H1 (cell line): ENCODE data around the gene PLXNA4. TPM values are rescaled to one million over a fixed set of nuclear protein-coding genes. Genes with fewer than 3 reads are reported as not detected.

Source experiments
- CTCF ChIA-PET: fragments of 300-600 bp; sonication (Branson Sonifier 250); formaldehyde crosslinking; loops from one replicate; lab custom pipeline; 2021; ENCODE audit not compliant: partially characterized antibody; lab: Charles Lee
- POLR2A ChIA-PET: fragments of 300-600 bp; sonication (Branson Sonifier 250); formaldehyde crosslinking; loops from one replicate; lab custom pipeline; 2021; ENCODE audit warnings: inconsistent platforms; ENCODE audit not compliant: partially characterized antibody; lab: Charles Lee
- DNase-seq, 2 experiments: peaks; one replicate each; pipeline versions ENCODE4 v3.0.0 to v3.0.0-alpha.2; 2010 to 2022; ENCODE audit warnings: low spot score in 2 of 2, low read depth in 1 of 2, mixed read lengths in 1 of 2
- FAIRE-seq: peaks from 2 replicates; lab custom pipeline; 2011; peaks lifted over from hg19 to GRCh38; lab: Jason Lieb, UNC
- H2AFZ ChIP-seq: 2 replicates; pipeline ENCODE4 v1.8.1; 2012; ENCODE audit warnings: low read length, inconsistent platforms
- H2AK5ac ChIP-seq: 2 replicates; pipeline ENCODE4 v1.6.1; 2013; ENCODE audit warnings: low read depth, low read length
- H2BK120ac ChIP-seq: replicated peaks from 2 replicates; pipeline ENCODE3; 2013; ENCODE audit warnings: low read depth, low read length, inconsistent platforms
- H2BK12ac ChIP-seq: 2 replicates; pipeline ENCODE4 v1.6.1; 2013; ENCODE audit warnings: low read depth, low read length
- H2BK15ac ChIP-seq: 2 replicates; pipeline ENCODE4 v1.6.1; 2013; ENCODE audit warnings: low read length
- H2BK20ac ChIP-seq: 2 replicates; pipeline ENCODE4 v1.6.1; 2013; ENCODE audit warnings: low read length
- H2BK5ac ChIP-seq: 2 replicates; pipeline ENCODE4 v1.6.1; 2013; ENCODE audit warnings: low read depth, low read length
- H3K14ac ChIP-seq: 2 replicates; pipeline ENCODE4 v1.6.1; 2013; ENCODE audit warnings: inconsistent platforms; ENCODE audit not compliant: insufficient read length
- H3K18ac ChIP-seq: 2 replicates; pipeline ENCODE4 v1.6.1; 2013; ENCODE audit warnings: low read length; ENCODE audit errors: extremely low read depth
- H3K23ac ChIP-seq: 2 replicates; pipeline ENCODE4 v1.6.1; 2013; ENCODE audit warnings: inconsistent platforms; ENCODE audit not compliant: insufficient read length
- H3K23me2 ChIP-seq: 2 replicates; pipeline ENCODE4 v1.6.1; 2013; ENCODE audit warnings: low read depth, low read length
- H3K27ac ChIP-seq: 2 replicates; pipeline ENCODE4 v1.6.1; 2011; ENCODE audit warnings: low read depth, low read length, inconsistent platforms
- H3K27me3 ChIP-seq, 4 experiments: replicated peaks in 1 of 4; 1 replicate in 1 of 4; 2 replicates in 3 of 4; pipeline versions ENCODE4 v1.6.1 to v1.8.1; 2011 to 2013; ENCODE audit warnings: low read length in 3 of 4, mild to moderate bottlenecking in 3 of 4, inconsistent platforms in 2 of 4, mixed read lengths in 2 of 4, moderate library complexity in 1 of 4; ENCODE audit not compliant: control insufficient read depth in 3 of 4, insufficient read depth in 3 of 4; ENCODE audit errors: extremely low read depth in 1 of 4
- H3K36me3 ChIP-seq, 4 experiments: 2 replicates each; pipeline versions ENCODE4 v1.6.1 to v1.8.1; 2011 to 2013; ENCODE audit warnings: mild to moderate bottlenecking in 4 of 4, low read length in 3 of 4, moderate library complexity in 2 of 4, control low read depth in 1 of 4, inconsistent platforms in 1 of 4; ENCODE audit not compliant: insufficient read depth in 4 of 4, control insufficient read depth in 2 of 4
- H3K4ac ChIP-seq: replicated peaks from 2 replicates; pipeline ENCODE3; 2013; ENCODE audit warnings: low read length, low read depth, mixed read lengths, inconsistent platforms; ENCODE audit not compliant: insufficient read length
- H3K4me1 ChIP-seq, 4 experiments: replicated peaks in 1 of 4; 1 replicate in 1 of 4; 2 replicates in 3 of 4; pipeline versions ENCODE4 v1.6.1 to v1.8.1; 2011 to 2013; ENCODE audit warnings: low read length in 3 of 4, inconsistent platforms in 2 of 4, mixed read lengths in 1 of 4; ENCODE audit not compliant: insufficient read depth in 4 of 4, control insufficient read depth in 3 of 4
- H3K4me2 ChIP-seq, 2 experiments: 2 replicates each; pipeline versions ENCODE4 v1.6.1 to v1.8.1; 2011 to 2013; ENCODE audit warnings: low read depth in 2 of 2, low read length in 2 of 2, control low read depth in 1 of 2, inconsistent platforms in 1 of 2, mild to moderate bottlenecking in 1 of 2; ENCODE audit not compliant: insufficient read depth in 1 of 2
- H3K4me3 ChIP-seq, 4 experiments: fragments of 200-600, 300-600 bp in 1 of 4; sonication (generic), shearing (Covaris generic), sonication (Bioruptor Twin) in 1 of 4; 2 replicates each; pipeline versions ENCODE4 v1.5.1 to v1.8.1; 2011 to 2016; ENCODE audit warnings: low read length in 4 of 4, low read depth in 3 of 4, control low read depth in 2 of 4, inconsistent platforms in 2 of 4, mild to moderate bottlenecking in 2 of 4, mixed read lengths in 1 of 4, moderate library complexity in 1 of 4; ENCODE audit not compliant: insufficient read depth in 2 of 4; ENCODE audit errors: extremely low read depth in 1 of 4
- H3K56ac ChIP-seq: replicated peaks from 2 replicates; pipeline ENCODE3; 2013; ENCODE audit warnings: low read depth, mild to moderate bottlenecking, mixed read lengths, low read length, inconsistent platforms; ENCODE audit not compliant: insufficient read length
- H3K79me1 ChIP-seq: 2 replicates; pipeline ENCODE4 v1.6.1; 2013; ENCODE audit warnings: low read depth, low read length, control low read depth
- H3K79me2 ChIP-seq, 2 experiments: 2 replicates each; pipeline versions ENCODE4 v1.6.1 to v1.8.1; 2012 to 2013; ENCODE audit warnings: low read length in 2 of 2, mild to moderate bottlenecking in 2 of 2, inconsistent platforms in 1 of 2; ENCODE audit not compliant: insufficient read depth in 2 of 2, control insufficient read depth in 1 of 2
- H3K9ac ChIP-seq, 4 experiments: replicated peaks in 1 of 4; 1 replicate in 1 of 4; 2 replicates in 3 of 4; pipeline versions ENCODE4 v1.6.1 to v1.8.1; 2011 to 2013; ENCODE audit warnings: low read depth in 3 of 4, low read length in 3 of 4, control low read depth in 2 of 4, mild to moderate bottlenecking in 2 of 4, moderate library complexity in 2 of 4, inconsistent platforms in 1 of 4; ENCODE audit errors: extremely low read depth in 1 of 4
- H3K9me3 ChIP-seq, 2 experiments: 2 replicates each; pipeline versions ENCODE4 v1.6.1 to v1.8.1; 2012 to 2013; ENCODE audit warnings: mild to moderate bottlenecking in 2 of 2, moderate library complexity in 2 of 2, control low read depth in 1 of 2, inconsistent platforms in 1 of 2, low read depth in 1 of 2, low read length in 1 of 2, mixed read lengths in 1 of 2; ENCODE audit not compliant: insufficient read depth in 2 of 2
- H4K20me1 ChIP-seq, 2 experiments: replicated peaks in 1 of 2; 2 replicates each; pipeline versions ENCODE3 to v1.8.1; 2011 to 2013; ENCODE audit warnings: inconsistent platforms in 2 of 2, low read length in 2 of 2, mild to moderate bottlenecking in 1 of 2; ENCODE audit not compliant: insufficient read depth in 2 of 2, control insufficient read depth in 1 of 2
- H4K5ac ChIP-seq: 2 replicates; pipeline ENCODE4 v1.6.1; 2013; ENCODE audit warnings: low read length, low read depth, mixed read lengths, inconsistent platforms; ENCODE audit not compliant: insufficient read length
- H4K8ac ChIP-seq: 2 replicates; pipeline ENCODE4 v1.8.0; 2013; ENCODE audit warnings: mild to moderate bottlenecking, moderate library complexity, low read length, inconsistent platforms; ENCODE audit not compliant: insufficient read depth; ENCODE audit errors: extremely low read depth
- H4K91ac ChIP-seq: replicated peaks from 2 replicates; pipeline ENCODE3; 2013; ENCODE audit warnings: low read length, mixed read lengths, inconsistent platforms; ENCODE audit not compliant: insufficient read length
- CBX5 ChIP-seq: fragments of 300-800, 300-1000 bp; sonication (generic); IDR thresholded peaks from 2 replicates; pipeline ENCODE4 v1.7.1; 2016; ENCODE audit warnings: antibody characterized with exemption, low read length, low read depth
- CHD1 ChIP-seq: IDR thresholded peaks from 2 replicates; pipeline ENCODE4 v1.6.1; 2012; ENCODE audit warnings: low read depth, low read length, improper control_type of control experiment
- E2F6 ChIP-seq: IDR thresholded peaks from 2 replicates; pipeline ENCODE4 v1.6.1; 2012; ENCODE audit warnings: inconsistent platforms
- TBP ChIP-seq: IDR thresholded peaks from 2 replicates; pipeline ENCODE4 v1.6.1; 2011; ENCODE audit warnings: low read depth, low read length, improper control_type of control experiment
- YY1 ChIP-seq: IDR thresholded peaks from 2 replicates; pipeline ENCODE4 v1.6.1; 2011; ENCODE audit warnings: low read depth, mild to moderate bottlenecking, low read length
- WGBS, 2 experiments: shearing (Covaris generic) in 1 of 2; methylation state at CpG; one replicate each; pipeline versions ENCODE4 v1.1.6 to v1.1.7; 2013 to 2015; ENCODE audit warnings: low lambda C conversion rate in 2 of 2, mixed read lengths in 2 of 2, inconsistent platforms in 1 of 2, low coverage in 1 of 2, missing lambda C conversion rate in 1 of 2; ENCODE audit not compliant: insufficient replicate concordance in 2 of 2, insufficient coverage in 1 of 2, insufficient read length in 1 of 2; ENCODE audit errors: extremely low coverage in 1 of 2, missing lambda C conversion rate in 1 of 2; 5-methylcytosine and 5-hydroxymethylcytosine counted together
- polyA plus RNA-seq, 7 experiments: library from polyadenylated mRNA; depleted of rRNA in 3 of 7; stranded (reverse) in 5 of 7; unstranded in 2 of 7; fragments of >200 nt in 5 of 7; fragments of 200-250 nt in 2 of 7; gene quantifications; 1 replicate in 5 of 7; 2 replicates in 1 of 7; 4 replicates in 1 of 7; pipeline versions ENCODE4 v1.2.1 to v1.2.3, GENCODE V29; 2011 to 2013; ENCODE audit warnings: missing spikeins in 2 of 7, mixed read lengths in 2 of 7
- total RNA-seq: library from RNA; stranded (reverse); fragmentation: NEBNext Ultra II Directional; extraction: Animal tissue kit (Norgen Biotek cat#: 25700); gene quantifications from 2 replicates; pipeline ENCODE4 v1.2.1, GENCODE V29; 2021

The PLXNA4 gene
- total and polyA plus RNA-seq, 2 of the 8 experiments (the other 6 are each of a cell fraction or from before 2014, with no cell fraction given), result 0.76 to 0.79 TPM

GRCh38 chr7:132251327-132251659 is 325.0 kb downstream of the PLXNA4 start:
- H3K9ac ChIP-seq, result no peak overlapping the region
- peak overlapping the region; percentile 14 for H3K4ac ChIP-seq
- no peak overlapping the region for H3K56ac ChIP-seq
- no peak overlapping the region for H2BK5ac ChIP-seq
- no peak overlapping the region for H3K27ac ChIP-seq
- H3K4me1 ChIP-seq, result peaks cover 6 to 17% (median 15%) of the 10 kb centered on the region in 4 experiments; a peak in 6 of 7 replicates
- H3K14ac ChIP-seq, result no peak overlapping the region
- peak overlapping the region; percentile 88; the same call in 1 of the 2 replicates for H2BK15ac ChIP-seq
- H2AFZ ChIP-seq, result no peak overlapping the region
- no peaks in the 10 kb centered on the region for H3K36me3 ChIP-seq
- H2BK120ac ChIP-seq, result no peak overlapping the region
- no peaks in the 10 kb centered on the region for H3K9me3 ChIP-seq
- H2BK20ac ChIP-seq, result no peak overlapping the region
- H2BK12ac ChIP-seq, result peak overlapping the region; percentile 55; the same call in 1 of the 2 replicates
- H3K18ac ChIP-seq, result peak overlapping the region; percentile 48
- H4K91ac ChIP-seq, result peak overlapping the region; percentile 11
- no peak overlapping the region for H3K23ac ChIP-seq
- ChIA-PET POLR2A (no interaction called here), CTCF (interaction anchor here (0.6 to 5.1 kb wide), 23 partner anchors 11 to 500 kb away, joined by 3 to 34 read pairs (median 4); no protein-coding TSS in a partner anchor)
- no peak overlapping the region; the same call in 1 of the 2 replicates for H2AK5ac ChIP-seq
- no peaks in the 10 kb centered on the region; a peak in 1 of 7 replicates for H3K27me3 ChIP-seq
- DNase-seq (no peak), FAIRE-seq (no peak)
- no peak overlapping the region for H3K4me2 ChIP-seq
- WGBS, 2 experiments, result 58% methylated on average over 5 of the region's 5 CpGs; no CpG with 5 or more reads in 1 of the 2 experiments
- 0 out of 2 replicates have a peak, but pooled peaks cover 2% of the 10 kb centered on the region for H3K23me2 ChIP-seq
- no peaks in the 10 kb centered on the region for H3K79me2 ChIP-seq
- H4K20me1 ChIP-seq, result no peaks in the 10 kb centered on the region
- no peaks in the 10 kb centered on the region for H3K79me1 ChIP-seq
- H3K4me3 ChIP-seq, result no peak overlapping the region
- no peak overlapping the region for H4K8ac ChIP-seq
- H4K5ac ChIP-seq, result no peak overlapping the region
- TF ChIP-seq E2F6, result no peak
- no peak for TF ChIP-seq CHD1
- no peak for TF ChIP-seq CBX5
- no peak for TF ChIP-seq TBP
- TF ChIP-seq YY1, result no peak
